ENCODE results near the gene PBX1.

DNA sequence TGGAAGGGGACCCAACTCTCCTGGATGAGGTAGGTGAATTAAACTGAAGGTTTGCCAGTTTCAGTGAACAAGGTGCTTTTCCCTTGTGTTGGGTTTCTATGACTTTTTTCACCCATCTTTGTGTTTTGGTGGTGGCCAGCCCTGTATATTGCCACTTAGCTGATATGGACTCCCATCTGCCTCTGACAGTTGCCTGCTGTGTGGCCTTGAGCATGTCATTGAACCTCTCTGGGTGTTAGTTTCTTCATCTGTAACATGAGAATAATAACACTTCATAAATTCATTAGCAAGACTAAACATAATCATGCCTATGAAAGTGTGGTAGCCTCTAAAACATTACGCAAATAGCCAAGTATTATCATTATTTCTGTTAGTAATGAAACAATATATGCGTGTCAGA, 141.7 kb downstream of the PBX1 start:
- TF ChIP-seq, protein P1, sequence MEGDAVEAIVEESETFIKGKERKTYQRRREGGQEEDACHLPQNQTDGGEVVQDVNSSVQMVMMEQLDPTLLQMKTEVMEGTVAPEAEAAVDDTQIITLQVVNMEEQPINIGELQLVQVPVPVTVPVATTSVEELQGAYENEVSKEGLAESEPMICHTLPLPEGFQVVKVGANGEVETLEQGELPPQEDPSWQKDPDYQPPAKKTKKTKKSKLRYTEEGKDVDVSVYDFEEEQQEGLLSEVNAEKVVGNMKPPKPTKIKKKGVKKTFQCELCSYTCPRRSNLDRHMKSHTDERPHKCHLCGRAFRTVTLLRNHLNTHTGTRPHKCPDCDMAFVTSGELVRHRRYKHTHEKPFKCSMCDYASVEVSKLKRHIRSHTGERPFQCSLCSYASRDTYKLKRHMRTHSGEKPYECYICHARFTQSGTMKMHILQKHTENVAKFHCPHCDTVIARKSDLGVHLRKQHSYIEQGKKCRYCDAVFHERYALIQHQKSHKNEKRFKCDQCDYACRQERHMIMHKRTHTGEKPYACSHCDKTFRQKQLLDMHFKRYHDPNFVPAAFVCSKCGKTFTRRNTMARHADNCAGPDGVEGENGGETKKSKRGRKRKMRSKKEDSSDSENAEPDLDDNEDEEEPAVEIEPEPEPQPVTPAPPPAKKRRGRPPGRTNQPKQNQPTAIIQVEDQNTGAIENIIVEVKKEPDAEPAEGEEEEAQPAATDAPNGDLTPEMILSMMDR (IDR thresholded peaks at IDR 0.05) = no peak
- TF ChIP-seq POLR2AphosphoS5 (IDR thresholded peaks at IDR 0.05) (no peak), POLR2A (IDR thresholded peaks at IDR 0.05) (no peak)
